ENCODE results near the gene POLE3. TPM values are rescaled to one million over a fixed set of nuclear protein-coding genes. Genes with fewer than 3 reads are reported as not detected.

The POLE3 gene
- total RNA-seq, 1 donor from 2014 or later: 29.5 TPM

GRCh38 chr9:113395000-113395861 is 15.2 kb downstream of the POLE3 start:
- Mint-ChIP-seq H3K4me1 (ENCODE audit: low read depth) (peaks cover 12% of the 10 kb centered on the region), H3K9me3 (ENCODE audit: low read depth) (no peaks in the 10 kb centered on the region), H3K36me3 (ENCODE audit: low read depth) (peaks cover 6% of the 10 kb centered on the region), H3K27ac (ENCODE audit: unreplicated experiment) (no peak overlapping the region), H3K4me3 (ENCODE audit: unreplicated experiment) (no peak overlapping the region), H3K27me3 (ENCODE audit: low read depth) (no peaks in the 10 kb centered on the region)
- no peak for TF ChIP-seq CTCF (IDR thresholded peaks at IDR 0.05)
- no peak for DNase-seq (ENCODE audit: low spot score)

- H3K9me3 Mint-ChIP-seq (ENCODE audit: low read depth): no peaks in the 10 kb centered on the region
- H3K27ac Mint-ChIP-seq (ENCODE audit: unreplicated experiment): no peak overlapping the region
- peaks cover 2% of the 10 kb centered on the region for H3K4me1 Mint-ChIP-seq (ENCODE audit: low read depth)
- no peak for DNase-seq (ENCODE audit: low spot score)
- no peak for TF ChIP-seq CTCF (IDR thresholded peaks at IDR 0.05)
- H3K4me3 Mint-ChIP-seq (ENCODE audit: unreplicated experiment): no peak overlapping the region
- peaks cover 13% of the 10 kb centered on the region for H3K36me3 Mint-ChIP-seq (ENCODE audit: low read depth)
- no peaks in the 10 kb centered on the region for H3K27me3 Mint-ChIP-seq (ENCODE audit: low read depth)
Measured at GRCh38 chr9:113393281-113393680, 17.2 kb downstream of the POLE3 start.

GRCh38 chr9:113391917-113392316 is 18.6 kb downstream of the POLE3 start:
- no peak for TF ChIP-seq CTCF (IDR thresholded peaks at IDR 0.05)
- Mint-ChIP-seq H3K4me3 (ENCODE audit: unreplicated experiment) (no peak overlapping the region), H3K4me1 (ENCODE audit: low read depth) (no peaks in the 10 kb centered on the region), H3K9me3 (ENCODE audit: low read depth) (no peaks in the 10 kb centered on the region), H3K27me3 (ENCODE audit: low read depth) (no peaks in the 10 kb centered on the region), H3K36me3 (ENCODE audit: low read depth) (peaks cover 23% of the 10 kb centered on the region), H3K27ac (ENCODE audit: unreplicated experiment) (no peak overlapping the region)
- DNase-seq (ENCODE audit: low spot score): peak; percentile 35

GRCh38 chr9:113390192-113390960 is 20.1 kb downstream of the POLE3 start:
- Mint-ChIP-seq H3K27me3 (ENCODE audit: low read depth) (no peaks in the 10 kb centered on the region), H3K27ac (ENCODE audit: unreplicated experiment) (no peak overlapping the region), H3K4me1 (ENCODE audit: low read depth) (no peaks in the 10 kb centered on the region), H3K36me3 (ENCODE audit: low read depth) (peaks cover 25% of the 10 kb centered on the region), H3K4me3 (ENCODE audit: unreplicated experiment) (no peak overlapping the region), H3K9me3 (ENCODE audit: low read depth) (no peaks in the 10 kb centered on the region)
- peak; percentile 61 for DNase-seq (ENCODE audit: low spot score)
- no peak for TF ChIP-seq CTCF (IDR thresholded peaks at IDR 0.05)

- H3K36me3 Mint-ChIP-seq (ENCODE audit: low read depth): peaks cover 25% of the 10 kb centered on the region
- no peak overlapping the region for H3K4me3 Mint-ChIP-seq (ENCODE audit: unreplicated experiment)
- no peaks in the 10 kb centered on the region for H3K4me1 Mint-ChIP-seq (ENCODE audit: low read depth)
- H3K27ac Mint-ChIP-seq (ENCODE audit: unreplicated experiment): no peak overlapping the region
- no peaks in the 10 kb centered on the region for H3K27me3 Mint-ChIP-seq (ENCODE audit: low read depth)
- no peak for TF ChIP-seq CTCF (IDR thresholded peaks at IDR 0.05)
- DNase-seq (ENCODE audit: low spot score): peak; percentile 68
- H3K9me3 Mint-ChIP-seq (ENCODE audit: low read depth): no peaks in the 10 kb centered on the region
Measured at GRCh38 chr9:113389451-113389850, 21.0 kb downstream of the POLE3 start.

Data from chondrocyte (in vitro differentiated cells).